Astrocyte (in vitro differentiated cells and primary cell): ENCODE results near the gene NTM. TPM values are rescaled to one million over a fixed set of nuclear protein-coding genes. Genes with fewer than 3 reads are reported as not detected.
A peak's percentile ranks its signal among the peaks of the same experiment; 100 is the strongest.

Source experiments
- DNase-seq: peaks from one replicate; pipeline ENCODE4 v3.0.0-alpha.2; 2010; ENCODE audit warnings: low read depth
- FAIRE-seq: peaks from 2 replicates; lab custom pipeline; 2011; peaks lifted over from hg19 to GRCh38; lab: Jason Lieb, UNC
- H2AFZ ChIP-seq: 2 replicates; pipeline ENCODE4 v1.6.0; 2012; ENCODE audit warnings: low read depth, low read length, inconsistent platforms
- H3K27ac ChIP-seq: 2 replicates; pipeline ENCODE4 v1.5.1; 2011; ENCODE audit warnings: low read depth, low read length, inconsistent platforms
- H3K27me3 ChIP-seq: 2 replicates; pipeline ENCODE4 v1.6.0; 2011; ENCODE audit warnings: low read length, inconsistent platforms; ENCODE audit not compliant: insufficient read depth
- H3K36me3 ChIP-seq: 2 replicates; pipeline ENCODE4 v1.5.1; 2011; ENCODE audit warnings: low read length, inconsistent platforms; ENCODE audit not compliant: insufficient read depth
- H3K4me1 ChIP-seq: 2 replicates; pipeline ENCODE4 v1.5.1; 2011; ENCODE audit warnings: low read length, inconsistent platforms; ENCODE audit not compliant: insufficient read depth
- H3K4me2 ChIP-seq: 2 replicates; pipeline ENCODE4 v1.6.0; 2012; ENCODE audit warnings: low read length, inconsistent platforms
- H3K4me3 ChIP-seq: 2 replicates; pipeline ENCODE4 v1.5.1; 2011; ENCODE audit warnings: low read depth, mild to moderate bottlenecking, low read length, inconsistent platforms; ENCODE audit not compliant: insufficient read depth
- H3K79me2 ChIP-seq: 2 replicates; pipeline ENCODE4 v1.6.0; 2012; ENCODE audit warnings: mild to moderate bottlenecking, low read length, inconsistent platforms; ENCODE audit not compliant: insufficient read depth
- H3K9ac ChIP-seq: 2 replicates; pipeline ENCODE4 v1.6.0; 2012; ENCODE audit warnings: mild to moderate bottlenecking, low read length, inconsistent platforms
- H3K9me3 ChIP-seq: 2 replicates; pipeline ENCODE4 v1.5.1; 2012; ENCODE audit warnings: low read depth, mild to moderate bottlenecking, low read length, inconsistent platforms; ENCODE audit not compliant: insufficient read depth
- H4K20me1 ChIP-seq: 2 replicates; pipeline ENCODE4 v1.6.0; 2012; ENCODE audit warnings: low read length, inconsistent platforms; ENCODE audit not compliant: insufficient read depth
- H3K27ac Mint-ChIP-seq: one replicate; pipeline ENCODE4 v1.8.0; 2021; ENCODE audit warnings: mild to moderate bottlenecking, mixed read lengths; ENCODE audit not compliant: unreplicated experiment
- H3K27me3 Mint-ChIP-seq: one replicate; pipeline ENCODE4 v1.8.0; 2021; ENCODE audit warnings: low read depth, mixed read lengths; ENCODE audit not compliant: unreplicated experiment
- H3K36me3 Mint-ChIP-seq: one replicate; pipeline ENCODE4 v1.8.0; 2021; ENCODE audit warnings: low read depth, mixed read lengths; ENCODE audit not compliant: unreplicated experiment
- H3K4me1 Mint-ChIP-seq: one replicate; pipeline ENCODE4 v1.8.0; 2021; ENCODE audit warnings: low read depth, mixed read lengths; ENCODE audit not compliant: unreplicated experiment
- H3K4me3 Mint-ChIP-seq: one replicate; pipeline ENCODE4 v1.8.0; 2021; ENCODE audit warnings: mild to moderate bottlenecking, moderate library complexity, mixed read lengths; ENCODE audit not compliant: unreplicated experiment
- H3K9me3 Mint-ChIP-seq: one replicate; pipeline ENCODE4 v1.8.0; 2021; ENCODE audit warnings: mild to moderate bottlenecking, mixed read lengths; ENCODE audit not compliant: unreplicated experiment
- EZH2 ChIP-seq: IDR thresholded peaks from 2 replicates; pipeline ENCODE4 v1.6.1; 2012; ENCODE audit warnings: mild to moderate bottlenecking, low read length, inconsistent platforms; ENCODE audit not compliant: insufficient read depth
- total RNA-seq: library from RNA; stranded (reverse); gene quantifications from 2 replicates; pipeline ENCODE4 v1.2.1, GENCODE V29; 2021
- TF ChIP-seq, protein P1 (sequence below): IDR thresholded peaks from 2 replicates; pipeline ENCODE4 v1.5.1; 2011; ENCODE audit warnings: low read depth, mild to moderate bottlenecking, inconsistent platforms, low read length, moderate library complexity; ENCODE audit not compliant: insufficient read depth

Gene NTM
- total RNA-seq, 1 donor from 2014 or later = 98.2 TPM

DNA sequence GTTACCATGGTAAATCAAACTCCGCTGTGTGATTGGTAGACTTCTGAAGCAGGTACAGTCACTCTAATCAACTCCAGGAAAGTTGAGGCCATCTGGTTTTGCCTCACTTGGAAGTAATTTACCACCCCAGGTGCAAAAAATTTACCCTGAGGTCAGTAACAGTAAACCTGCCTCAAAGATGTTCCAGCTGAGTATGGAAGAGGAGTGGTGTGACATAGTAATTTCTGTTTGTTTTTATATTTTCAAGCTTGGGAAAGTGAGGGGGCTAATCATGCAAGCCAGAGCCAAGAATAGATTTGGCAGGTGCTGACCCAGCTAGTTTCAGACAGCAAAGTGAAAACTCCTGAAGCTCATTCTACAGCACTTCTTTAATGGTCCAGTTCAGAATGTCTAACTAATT lies 691.6 kb downstream of the NTM start:
- Histone ChIP-seq H3K27me3 (no peaks in the 10 kb centered on the region), H3K9me3 (no peaks in the 10 kb centered on the region), H3K36me3 (no peaks in the 10 kb centered on the region), H3K79me2 (peaks cover 60% of the 10 kb centered on the region), H3K27ac (peak overlapping the region; percentile 98), H2AFZ (no peak overlapping the region), H3K4me2 (peak overlapping the region; percentile 26), H3K4me3 (no peak overlapping the region), H4K20me1 (no peaks in the 10 kb centered on the region), H3K9ac (peak overlapping the region; percentile 80), H3K4me1 (peaks cover 90% of the 10 kb centered on the region)
- FAIRE-seq = no peak
- H3K27ac Mint-ChIP-seq = peak overlapping the region; percentile 85
- no peaks in the 10 kb centered on the region for H3K36me3 Mint-ChIP-seq
- no peaks in the 10 kb centered on the region for H3K27me3 Mint-ChIP-seq
- peak; percentile 77 for DNase-seq
- H3K9me3 Mint-ChIP-seq = peaks cover 6% of the 10 kb centered on the region
- H3K4me3 Mint-ChIP-seq = no peak overlapping the region
- H3K4me1 Mint-ChIP-seq = peaks cover 56% of the 10 kb centered on the region
- no peak for TF ChIP-seq EZH2
- TF ChIP-seq, protein P1, sequence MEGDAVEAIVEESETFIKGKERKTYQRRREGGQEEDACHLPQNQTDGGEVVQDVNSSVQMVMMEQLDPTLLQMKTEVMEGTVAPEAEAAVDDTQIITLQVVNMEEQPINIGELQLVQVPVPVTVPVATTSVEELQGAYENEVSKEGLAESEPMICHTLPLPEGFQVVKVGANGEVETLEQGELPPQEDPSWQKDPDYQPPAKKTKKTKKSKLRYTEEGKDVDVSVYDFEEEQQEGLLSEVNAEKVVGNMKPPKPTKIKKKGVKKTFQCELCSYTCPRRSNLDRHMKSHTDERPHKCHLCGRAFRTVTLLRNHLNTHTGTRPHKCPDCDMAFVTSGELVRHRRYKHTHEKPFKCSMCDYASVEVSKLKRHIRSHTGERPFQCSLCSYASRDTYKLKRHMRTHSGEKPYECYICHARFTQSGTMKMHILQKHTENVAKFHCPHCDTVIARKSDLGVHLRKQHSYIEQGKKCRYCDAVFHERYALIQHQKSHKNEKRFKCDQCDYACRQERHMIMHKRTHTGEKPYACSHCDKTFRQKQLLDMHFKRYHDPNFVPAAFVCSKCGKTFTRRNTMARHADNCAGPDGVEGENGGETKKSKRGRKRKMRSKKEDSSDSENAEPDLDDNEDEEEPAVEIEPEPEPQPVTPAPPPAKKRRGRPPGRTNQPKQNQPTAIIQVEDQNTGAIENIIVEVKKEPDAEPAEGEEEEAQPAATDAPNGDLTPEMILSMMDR = no peak

DNA sequence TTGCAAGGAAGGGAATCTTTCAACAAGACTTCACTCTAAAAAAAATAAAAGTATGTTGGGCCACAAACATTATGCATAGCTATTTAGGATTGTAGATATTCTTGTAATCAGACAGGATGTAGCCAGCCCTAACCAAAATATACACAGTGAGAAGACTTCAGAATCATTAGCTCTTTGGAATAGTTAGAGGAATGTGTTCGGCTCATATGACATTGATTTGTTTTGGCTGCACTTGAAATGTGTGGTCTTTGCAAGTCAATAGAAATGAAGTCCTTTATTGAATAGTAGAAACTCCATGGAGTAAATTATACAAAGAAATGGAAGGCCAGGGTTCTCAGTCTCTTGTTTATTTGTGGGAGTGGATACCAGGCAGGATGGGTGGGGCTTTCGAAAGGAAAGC lies 692.1 kb downstream of the NTM start:
- H3K36me3 Mint-ChIP-seq = no peaks in the 10 kb centered on the region
- DNase-seq (peak; percentile 93), FAIRE-seq (peak; percentile 80)
- H4K20me1 ChIP-seq = no peaks in the 10 kb centered on the region
- peak overlapping the region; percentile 98 for H3K27ac ChIP-seq
- no peaks in the 10 kb centered on the region for H3K27me3 Mint-ChIP-seq
- no peaks in the 10 kb centered on the region for H3K36me3 ChIP-seq
- peak overlapping the region; percentile 26 for H3K4me2 ChIP-seq
- H3K4me3 Mint-ChIP-seq = no peak overlapping the region
- peak overlapping the region; percentile 85 for H3K27ac Mint-ChIP-seq
- H3K9me3 Mint-ChIP-seq = peaks cover 7% of the 10 kb centered on the region
- peaks cover 63% of the 10 kb centered on the region for H3K79me2 ChIP-seq
- H3K4me3 ChIP-seq = no peak overlapping the region
- no peaks in the 10 kb centered on the region for H3K9me3 ChIP-seq
- H3K27me3 ChIP-seq = no peaks in the 10 kb centered on the region
- H2AFZ ChIP-seq = no peak overlapping the region
- peaks cover 58% of the 10 kb centered on the region for H3K4me1 Mint-ChIP-seq
- peak overlapping the region; percentile 80 for H3K9ac ChIP-seq
- no peak for TF ChIP-seq EZH2
- TF ChIP-seq, protein P1 = no peak
- H3K4me1 ChIP-seq = peaks cover 84% of the 10 kb centered on the region

DNA sequence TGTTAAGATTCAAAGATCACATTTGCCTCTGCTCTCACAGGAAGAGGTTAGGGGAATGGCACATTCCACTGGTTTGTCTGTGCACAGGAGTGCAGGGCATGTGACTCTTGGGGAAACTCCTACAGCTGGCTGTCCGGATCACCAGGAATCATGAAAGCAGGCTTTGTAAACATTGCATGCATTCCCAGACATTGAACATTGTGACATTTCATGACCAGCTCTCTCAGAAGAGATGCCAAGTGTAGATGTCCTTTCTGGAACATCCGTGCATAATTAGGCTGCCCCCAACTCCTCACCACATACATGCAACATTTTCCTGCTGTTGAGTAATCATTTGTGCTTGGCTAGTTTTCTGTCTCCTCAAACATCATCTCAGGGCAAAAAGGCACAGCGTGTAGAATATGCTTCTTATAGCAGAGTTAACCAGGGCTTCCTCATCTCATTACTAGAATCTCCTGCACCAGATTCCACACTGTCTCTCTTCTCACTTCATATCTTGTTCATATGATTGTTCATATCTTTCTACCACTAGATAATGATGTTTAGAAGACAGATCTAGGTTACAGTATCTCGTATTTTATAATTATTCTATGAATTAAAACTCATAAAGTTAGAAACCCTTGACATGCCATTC lies 694.7 kb downstream of the NTM start:
- DNase-seq = peak; percentile 100
- H3K36me3 Mint-ChIP-seq = peaks cover 7% of the 10 kb centered on the region
- no peak for TF ChIP-seq EZH2
- TF ChIP-seq, protein P1 = no peak
- Histone ChIP-seq H4K20me1 (no peaks in the 10 kb centered on the region), H3K4me1 (peaks cover 63% of the 10 kb centered on the region), H3K9ac (peak overlapping the region; percentile 80), H3K79me2 (peaks cover 66% of the 10 kb centered on the region), H3K9me3 (no peaks in the 10 kb centered on the region), H3K4me2 (peak overlapping the region; percentile 24), H3K4me3 (no peak overlapping the region), H3K27ac (peak overlapping the region; percentile 98), H2AFZ (no peak overlapping the region), H3K27me3 (no peaks in the 10 kb centered on the region), H3K36me3 (no peaks in the 10 kb centered on the region)
- no peaks in the 10 kb centered on the region for H3K27me3 Mint-ChIP-seq
- H3K27ac Mint-ChIP-seq = peak overlapping the region; percentile 85
- peaks cover 68% of the 10 kb centered on the region for H3K4me1 Mint-ChIP-seq
- peak; percentile 98 for FAIRE-seq
- no peak overlapping the region for H3K4me3 Mint-ChIP-seq
- H3K9me3 Mint-ChIP-seq = peaks cover 10% of the 10 kb centered on the region
